ENCODE results near the gene USPL1.

Gene USPL1

GRCh38 chr13:30698488-30699005, 80.8 kb downstream of the USPL1 start:
- no peak for FAIRE-seq

GRCh38 chr13:30700364-30700763, 82.6 kb downstream of the USPL1 start:
- FAIRE-seq, result no peak

- no peak for FAIRE-seq
These were observed 84.3 kb downstream of the USPL1 start for GRCh38 chr13:30702006-30702405.

- no peak for FAIRE-seq
These were observed 86.9 kb downstream of the USPL1 start for GRCh38 chr13:30704596-30704995.

- FAIRE-seq, result no peak
These were observed 88.0 kb downstream of the USPL1 start for GRCh38 chr13:30705680-30706079.

GRCh38 chr13:30708541-30708940, 90.8 kb downstream of the USPL1 start:
- FAIRE-seq, result no peak
